Stimulated activated memory B cell treated with anti-CD40 and anti-IgM and Interleukin-4, amounts not matched to agents 10 μg/mL and 1 μg/mL and 100 μg/mL, for 72 hours (primary cell): ENCODE measurements around the gene PLS1.

ENCODE experiments used
- ATAC-seq: fragments of 150-1000 bp; cut with Tn5 transposase; 2 replicates; pipeline ENCODE4 v1.10.0; 2021
- H3K27ac Mint-ChIP-seq: one replicate; pipeline ENCODE4 v1.8.0; 2022; ENCODE audit warnings: mild to moderate bottlenecking, mixed read lengths
- H3K27me3 Mint-ChIP-seq: one replicate; pipeline ENCODE4 v1.8.0; 2022; ENCODE audit warnings: mixed read lengths
- H3K36me3 Mint-ChIP-seq: one replicate; pipeline ENCODE4 v1.8.0; 2022; ENCODE audit warnings: mixed read lengths
- H3K4me1 Mint-ChIP-seq: one replicate; pipeline ENCODE4 v1.8.0; 2022; ENCODE audit warnings: mixed read lengths
- H3K4me3 Mint-ChIP-seq: one replicate; pipeline ENCODE4 v1.8.0; 2022; ENCODE audit warnings: mild to moderate bottlenecking, moderate library complexity, mixed read lengths
- H3K9me3 Mint-ChIP-seq: one replicate; pipeline ENCODE4 v1.8.0; 2022; ENCODE audit warnings: mixed read lengths

Gene PLS1

DNA sequence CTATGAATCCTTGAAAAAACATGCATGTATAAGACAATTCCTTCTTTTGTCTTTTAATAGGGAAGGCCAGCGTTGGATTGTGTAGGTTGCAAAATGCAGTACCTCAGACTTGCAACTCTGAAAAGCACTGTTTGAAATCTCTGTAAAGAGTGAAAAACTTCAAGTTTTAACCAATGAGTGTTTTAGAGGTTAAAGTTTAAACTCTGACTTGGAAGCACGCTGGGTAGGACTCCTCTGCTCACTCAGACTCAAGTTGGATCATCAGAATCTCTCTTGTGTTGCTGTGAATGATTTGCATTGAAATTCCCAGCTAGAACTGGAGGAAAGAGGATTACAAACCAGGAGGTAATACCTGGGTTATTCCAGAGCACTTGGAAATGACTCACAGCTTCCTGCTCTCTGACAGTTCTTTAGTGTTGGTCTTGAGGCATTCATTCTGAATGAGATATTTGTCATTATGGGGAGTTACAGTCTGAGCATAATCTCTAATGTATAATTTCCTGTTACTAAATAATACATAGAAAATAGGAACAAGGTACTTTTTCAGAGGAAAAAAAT lies 49.1 kb downstream of the PLS1 start:
- no peak overlapping the region for H3K4me3 Mint-ChIP-seq
- H3K27ac Mint-ChIP-seq: no peak overlapping the region
- H3K27me3 Mint-ChIP-seq: peaks cover 8% of the 10 kb centered on the region
- no peaks in the 10 kb centered on the region for H3K4me1 Mint-ChIP-seq
- no peaks in the 10 kb centered on the region for H3K9me3 Mint-ChIP-seq
- no peaks in the 10 kb centered on the region for H3K36me3 Mint-ChIP-seq
- ATAC-seq: no peak

GRCh38 chr3:142646020-142646785 lies 50.0 kb downstream of the PLS1 start:
- no peaks in the 10 kb centered on the region for H3K9me3 Mint-ChIP-seq
- no peaks in the 10 kb centered on the region for H3K36me3 Mint-ChIP-seq
- H3K4me1 Mint-ChIP-seq: no peaks in the 10 kb centered on the region
- H3K4me3 Mint-ChIP-seq: no peak overlapping the region
- ATAC-seq: no peak
- H3K27me3 Mint-ChIP-seq: peaks cover 8% of the 10 kb centered on the region
- H3K27ac Mint-ChIP-seq: no peak overlapping the region

GRCh38 chr3:142647856-142648255 lies 51.7 kb downstream of the PLS1 start:
- Mint-ChIP-seq H3K9me3 (no peaks in the 10 kb centered on the region), H3K36me3 (no peaks in the 10 kb centered on the region)

DNA sequence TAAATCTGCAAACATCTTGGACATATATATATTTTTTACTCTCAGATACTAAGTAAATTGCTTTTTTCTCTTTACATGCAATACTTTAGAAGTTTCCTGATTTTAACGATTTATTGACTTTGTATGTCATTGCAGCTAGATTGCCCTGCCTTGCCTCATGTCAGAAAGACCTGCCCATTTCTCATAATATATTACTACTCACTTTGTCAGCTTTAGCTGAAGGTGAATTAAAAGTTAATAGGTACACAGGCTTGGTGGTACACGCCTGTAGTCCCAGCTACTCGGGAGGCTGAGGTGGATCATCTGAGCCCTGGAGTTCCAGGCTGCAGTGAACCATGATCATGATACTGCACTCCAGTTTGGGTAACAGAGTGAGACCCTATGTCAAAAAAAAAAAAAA lies 52.8 kb downstream of the PLS1 start:
- H3K27ac Mint-ChIP-seq: no peak overlapping the region
- no peak for ATAC-seq
- H3K27me3 Mint-ChIP-seq: peaks cover 8% of the 10 kb centered on the region
- no peaks in the 10 kb centered on the region for H3K9me3 Mint-ChIP-seq
- H3K4me3 Mint-ChIP-seq: no peak overlapping the region
- H3K36me3 Mint-ChIP-seq: no peaks in the 10 kb centered on the region
- no peaks in the 10 kb centered on the region for H3K4me1 Mint-ChIP-seq

More at GRCh38 chr3:142647856-142648255, 51.7 kb downstream of the PLS1 start:
- Mint-ChIP-seq H3K4me3 (no peak overlapping the region), H3K27me3 (peaks cover 8% of the 10 kb centered on the region), H3K4me1 (no peaks in the 10 kb centered on the region), H3K27ac (no peak overlapping the region)
- no peak for ATAC-seq

DNA sequence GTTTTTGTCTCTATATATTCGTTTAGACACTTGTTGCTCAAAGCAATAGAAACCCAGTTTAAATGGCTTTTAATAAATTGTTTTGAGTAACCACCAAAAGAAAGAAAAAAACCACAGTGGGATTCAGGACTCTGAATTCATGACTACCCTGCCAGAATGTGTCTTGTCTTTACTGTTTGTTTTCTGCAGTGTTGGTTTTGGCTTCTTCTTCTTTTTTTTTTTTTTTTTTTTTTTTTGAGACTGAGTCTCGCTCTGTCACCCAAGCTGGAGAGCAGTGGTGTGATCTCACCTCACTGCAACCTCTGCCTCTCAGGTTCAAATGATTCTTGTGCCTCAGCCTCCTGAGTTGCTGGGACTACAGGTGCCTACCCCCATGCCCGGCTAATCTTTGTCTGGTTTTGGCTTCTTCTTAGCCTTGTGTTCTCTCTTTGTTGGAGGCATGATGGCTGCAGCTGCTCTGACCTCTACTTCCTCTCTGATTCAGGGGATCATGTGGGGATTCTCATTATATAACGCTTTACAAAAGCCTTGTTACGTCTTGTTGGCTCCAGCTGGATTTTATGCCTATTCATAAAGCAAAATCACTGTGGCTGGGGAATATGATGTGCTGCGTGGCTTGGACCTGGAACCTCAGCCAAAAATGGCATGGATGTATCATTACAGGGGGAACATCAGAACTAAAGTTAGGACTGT lies 54.0 kb downstream of the PLS1 start:
- Mint-ChIP-seq H3K4me3 (no peak overlapping the region), H3K4me1 (no peaks in the 10 kb centered on the region), H3K27me3 (peaks cover 8% of the 10 kb centered on the region), H3K27ac (no peak overlapping the region), H3K36me3 (no peaks in the 10 kb centered on the region), H3K9me3 (no peaks in the 10 kb centered on the region)
- ATAC-seq: no peak

DNA sequence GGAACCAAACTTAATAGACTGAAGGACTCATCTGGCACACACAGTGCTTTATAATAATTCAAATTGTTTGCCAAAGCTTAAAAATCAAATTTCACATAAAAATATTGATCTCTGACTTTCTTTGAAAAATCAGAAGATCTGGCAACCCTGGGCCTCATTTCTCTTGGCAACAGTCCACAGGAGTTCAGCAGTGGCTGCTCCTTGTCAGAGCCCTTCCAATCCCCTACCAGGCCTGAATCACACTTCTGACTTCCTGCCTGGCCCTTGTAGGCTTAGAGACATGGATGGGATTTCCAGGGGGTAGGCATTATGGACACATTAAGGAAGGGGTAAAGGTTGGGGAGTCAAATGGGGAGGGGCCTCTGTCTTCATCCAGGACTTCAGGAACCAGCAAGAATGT lies 55.5 kb downstream of the PLS1 start:
- no peaks in the 10 kb centered on the region for H3K36me3 Mint-ChIP-seq
- no peak for ATAC-seq
- no peaks in the 10 kb centered on the region for H3K9me3 Mint-ChIP-seq
- H3K4me3 Mint-ChIP-seq: no peak overlapping the region
- no peaks in the 10 kb centered on the region for H3K4me1 Mint-ChIP-seq
- H3K27me3 Mint-ChIP-seq: peaks cover 8% of the 10 kb centered on the region
- no peak overlapping the region for H3K27ac Mint-ChIP-seq

DNA sequence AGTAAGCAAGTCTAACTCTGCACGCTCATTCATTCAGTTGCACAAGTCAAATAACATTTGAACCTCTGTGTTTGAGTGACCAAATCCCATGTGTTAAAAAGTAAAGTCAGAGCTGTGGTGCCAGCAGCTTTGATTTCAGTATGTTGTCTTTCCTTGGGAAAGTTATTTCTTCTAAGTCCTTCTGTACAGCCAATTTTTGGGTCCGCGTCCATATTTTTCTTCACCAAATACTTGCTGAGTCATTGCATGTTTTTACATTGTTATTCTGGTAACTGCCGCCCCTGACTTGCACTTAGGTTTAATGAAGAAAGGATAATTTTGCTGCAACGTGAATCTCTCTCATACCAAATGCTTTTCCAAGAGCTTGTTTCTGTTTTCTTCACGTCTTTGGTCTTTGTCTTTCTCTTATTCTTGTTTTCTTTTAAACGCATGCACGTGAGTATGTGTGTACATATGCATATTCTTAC lies 56.7 kb downstream of the PLS1 start:
- Mint-ChIP-seq H3K27me3 (peaks cover 6% of the 10 kb centered on the region), H3K36me3 (no peaks in the 10 kb centered on the region), H3K27ac (no peak overlapping the region), H3K9me3 (no peaks in the 10 kb centered on the region), H3K4me1 (no peaks in the 10 kb centered on the region), H3K4me3 (no peak overlapping the region)
- ATAC-seq: no peak

DNA sequence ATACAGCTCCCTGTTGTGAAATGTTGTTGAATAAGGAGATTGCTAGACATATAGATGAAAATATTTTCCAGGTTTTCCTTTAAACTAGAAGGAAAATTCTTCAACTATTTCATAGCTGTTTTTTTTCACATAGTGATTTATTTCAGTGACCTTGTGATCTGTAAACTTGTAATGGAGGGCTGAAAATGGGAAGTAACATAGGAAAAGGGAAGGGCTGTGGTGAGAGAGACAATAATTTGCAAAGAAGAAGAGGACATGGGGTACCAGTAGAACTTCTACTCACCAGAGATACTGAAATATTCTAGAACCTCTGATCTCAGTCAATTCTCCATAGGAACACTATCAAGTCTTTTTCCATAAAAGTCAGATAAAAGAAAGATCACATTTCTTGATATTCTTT lies 60.4 kb downstream of the PLS1 start:
- no peak for ATAC-seq
- no peaks in the 10 kb centered on the region for H3K36me3 Mint-ChIP-seq
- H3K4me1 Mint-ChIP-seq: no peaks in the 10 kb centered on the region
- H3K27me3 Mint-ChIP-seq: no peaks in the 10 kb centered on the region
- H3K9me3 Mint-ChIP-seq: no peaks in the 10 kb centered on the region
- H3K27ac Mint-ChIP-seq: no peak overlapping the region
- H3K4me3 Mint-ChIP-seq: no peak overlapping the region

GRCh38 chr3:142657033-142657432 lies 60.8 kb downstream of the PLS1 start:
- Mint-ChIP-seq H3K4me1 (no peaks in the 10 kb centered on the region), H3K4me3 (no peak overlapping the region), H3K27ac (no peak overlapping the region), H3K36me3 (no peaks in the 10 kb centered on the region), H3K27me3 (no peaks in the 10 kb centered on the region), H3K9me3 (no peaks in the 10 kb centered on the region)
- ATAC-seq: no peak

DNA sequence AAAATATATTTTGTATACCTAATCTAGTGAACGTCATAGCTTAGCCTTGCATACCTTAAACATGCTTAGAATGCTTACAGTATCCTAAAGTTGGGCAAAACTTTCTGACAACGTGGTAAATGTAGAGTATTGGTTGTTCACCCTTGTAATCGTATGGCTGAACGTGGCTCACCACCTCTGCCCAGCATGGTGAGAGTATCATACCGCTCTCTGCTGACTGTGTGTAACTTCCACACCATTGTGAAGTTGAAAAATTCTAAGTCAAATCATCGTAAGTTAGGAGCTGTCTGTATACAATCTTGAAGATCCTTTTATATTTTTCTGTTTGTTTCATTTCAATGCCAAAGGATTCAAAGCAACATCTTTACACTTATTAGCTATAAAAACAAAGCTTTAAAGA lies 64.2 kb downstream of the PLS1 start:
- Mint-ChIP-seq H3K4me1 (no peaks in the 10 kb centered on the region), H3K27me3 (no peaks in the 10 kb centered on the region), H3K36me3 (no peaks in the 10 kb centered on the region), H3K4me3 (no peak overlapping the region), H3K9me3 (no peaks in the 10 kb centered on the region), H3K27ac (no peak overlapping the region)
- no peak for ATAC-seq

DNA sequence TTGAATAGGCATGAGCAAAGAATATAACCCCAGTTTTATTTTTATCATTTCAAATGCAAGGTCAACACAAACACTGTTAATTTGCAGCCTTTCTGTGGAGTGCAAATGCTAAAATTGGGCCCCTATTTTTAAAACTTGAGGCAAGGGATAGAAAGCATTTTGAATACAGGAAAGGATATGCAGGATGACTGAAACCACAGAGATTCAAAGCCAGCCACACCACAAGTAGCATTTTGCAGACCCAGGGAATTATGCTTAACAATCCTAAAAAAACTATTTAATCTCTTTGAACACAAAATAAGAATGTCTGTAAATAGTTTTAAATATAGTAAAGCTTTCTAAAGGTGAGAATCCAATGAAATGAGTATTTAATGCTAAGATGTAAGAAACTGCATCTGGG lies 64.7 kb downstream of the PLS1 start:
- no peak overlapping the region for H3K27ac Mint-ChIP-seq
- H3K4me1 Mint-ChIP-seq: no peaks in the 10 kb centered on the region
- no peaks in the 10 kb centered on the region for H3K27me3 Mint-ChIP-seq
- H3K9me3 Mint-ChIP-seq: no peaks in the 10 kb centered on the region
- H3K36me3 Mint-ChIP-seq: no peaks in the 10 kb centered on the region
- H3K4me3 Mint-ChIP-seq: no peak overlapping the region
- no peak for ATAC-seq

DNA sequence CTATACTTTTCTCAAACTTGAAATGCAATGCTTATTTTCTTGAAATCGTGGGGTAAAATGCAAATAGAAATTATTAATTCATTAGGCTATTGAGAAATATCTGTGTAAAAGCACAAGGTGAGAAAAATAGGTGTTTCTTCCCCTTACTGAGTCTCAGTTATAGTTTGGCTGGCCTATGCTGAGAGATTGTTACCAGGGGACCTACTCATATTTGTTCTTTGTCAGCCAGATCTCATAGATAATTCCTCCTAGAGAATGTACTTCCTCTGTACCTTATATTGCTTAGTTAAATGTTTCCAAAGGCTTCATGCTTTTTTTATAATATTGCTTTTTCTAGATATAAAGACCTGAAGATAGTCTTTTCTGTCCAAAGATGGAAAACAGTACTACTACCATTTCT lies 67.7 kb downstream of the PLS1 start:
- Mint-ChIP-seq H3K4me3 (no peak overlapping the region), H3K36me3 (no peaks in the 10 kb centered on the region), H3K27ac (no peak overlapping the region), H3K27me3 (no peaks in the 10 kb centered on the region), H3K9me3 (peaks cover 3% of the 10 kb centered on the region), H3K4me1 (no peaks in the 10 kb centered on the region)
- ATAC-seq: no peak

GRCh38 chr3:142664311-142664710 lies 68.1 kb downstream of the PLS1 start:
- no peaks in the 10 kb centered on the region for H3K27me3 Mint-ChIP-seq
- no peaks in the 10 kb centered on the region for H3K36me3 Mint-ChIP-seq
- peaks cover 3% of the 10 kb centered on the region for H3K9me3 Mint-ChIP-seq
- no peak overlapping the region for H3K4me3 Mint-ChIP-seq
- H3K4me1 Mint-ChIP-seq: no peaks in the 10 kb centered on the region
- ATAC-seq: no peak
- H3K27ac Mint-ChIP-seq: no peak overlapping the region

- no peaks in the 10 kb centered on the region for H3K4me1 Mint-ChIP-seq
- H3K27me3 Mint-ChIP-seq: no peaks in the 10 kb centered on the region
- H3K27ac Mint-ChIP-seq: no peak overlapping the region
- peaks cover 3% of the 10 kb centered on the region for H3K9me3 Mint-ChIP-seq
- no peaks in the 10 kb centered on the region for H3K36me3 Mint-ChIP-seq
- H3K4me3 Mint-ChIP-seq: no peak overlapping the region
- no peak for ATAC-seq
Measured at GRCh38 chr3:142664819-142665218, 68.6 kb downstream of the PLS1 start.

- no peak for ATAC-seq
- H3K9me3 Mint-ChIP-seq: peaks cover 3% of the 10 kb centered on the region
- no peaks in the 10 kb centered on the region for H3K27me3 Mint-ChIP-seq
- H3K27ac Mint-ChIP-seq: no peak overlapping the region
- no peaks in the 10 kb centered on the region for H3K36me3 Mint-ChIP-seq
- no peaks in the 10 kb centered on the region for H3K4me1 Mint-ChIP-seq
- no peak overlapping the region for H3K4me3 Mint-ChIP-seq
Measured at GRCh38 chr3:142670120-142670519, 73.9 kb downstream of the PLS1 start.

GRCh38 chr3:142676151-142676550 lies 80.0 kb downstream of the PLS1 start:
- no peak overlapping the region for H3K27ac Mint-ChIP-seq
- H3K9me3 Mint-ChIP-seq: no peaks in the 10 kb centered on the region
- no peak for ATAC-seq
- no peaks in the 10 kb centered on the region for H3K27me3 Mint-ChIP-seq
- H3K4me3 Mint-ChIP-seq: no peak overlapping the region
- no peaks in the 10 kb centered on the region for H3K36me3 Mint-ChIP-seq
- no peaks in the 10 kb centered on the region for H3K4me1 Mint-ChIP-seq
